CD4-positive, alpha-beta T cell treated with Interleukin-4 for 4 hours (primary cell): Measurements from ENCODE around the gene SLC46A1.

Source experiments
- DNase-seq: peaks from one replicate; pipeline ENCODE4 v3.0.0-alpha.2; 2020

The SLC46A1 gene

GRCh38 chr17:28348979-28349378, 57.0 kb downstream of the SLC46A1 start:
- no peak for DNase-seq

- DNase-seq: no peak
These were observed 58.6 kb downstream of the SLC46A1 start for GRCh38 chr17:28347261-28347891.

DNA sequence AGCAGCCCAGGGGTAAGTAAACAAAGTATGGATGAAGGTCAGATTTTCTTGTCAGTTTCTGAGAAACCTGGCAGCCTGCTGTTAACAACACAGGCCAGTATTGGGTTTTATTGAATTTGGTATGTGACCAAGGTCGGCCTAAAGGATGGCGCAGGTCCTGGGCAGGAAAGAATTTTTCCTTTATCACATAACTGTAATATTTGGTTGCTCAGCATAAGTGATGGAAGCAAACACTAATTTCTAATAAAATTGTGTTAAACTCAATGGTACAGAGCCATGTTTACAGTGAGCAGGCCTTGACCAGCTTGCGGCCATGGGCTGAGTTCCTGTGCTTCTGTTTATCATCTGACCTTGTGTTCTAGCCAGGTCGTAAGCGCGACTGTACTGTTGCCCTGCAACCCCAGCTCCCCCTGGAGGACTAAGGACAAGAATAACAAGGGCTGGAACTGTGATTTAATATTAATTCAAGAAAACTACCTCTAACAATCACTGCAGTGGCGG, 59.2 kb downstream of the SLC46A1 start:
- no peak for DNase-seq

DNA sequence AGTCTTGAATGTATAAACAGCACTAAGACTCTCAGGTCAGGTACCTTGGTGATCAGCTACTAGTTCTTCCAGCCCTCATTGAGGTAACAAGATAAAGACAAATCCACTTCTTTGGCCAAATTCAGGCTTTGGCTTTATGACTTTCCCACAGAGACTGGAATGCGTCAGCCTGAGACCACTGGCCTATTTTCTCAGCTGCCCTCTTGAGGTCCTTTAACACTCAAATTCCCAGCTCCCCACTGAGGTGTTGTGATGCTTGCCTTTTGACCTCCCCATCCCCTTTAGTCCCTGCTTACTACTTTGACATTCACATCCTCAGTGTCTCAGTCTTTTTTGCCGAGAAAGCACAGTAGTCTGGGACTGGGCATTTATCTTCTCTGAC, 59.8 kb downstream of the SLC46A1 start:
- DNase-seq: no peak

- DNase-seq: no peak
These were observed 60.4 kb downstream of the SLC46A1 start for GRCh38 chr17:28345419-28346198.
